Middle frontal gyrus (tissue), 1 donor: ENCODE results near the gene NBAS.
A peak's percentile ranks its signal among the peaks of the same experiment; 100 is the strongest.
"Not testable (repeated sequence)": the region's sequence is repeated elsewhere in the genome, so short reads cannot be mapped to it uniquely, and the experiment has no call there.

Experiments used
- DNase-seq: peaks from one replicate; pipeline ENCODE4 v3.0.0-alpha.2; 2015; ENCODE audit warnings: low spot score; ENCODE audit errors: extremely low spot score

The NBAS gene

DNA sequence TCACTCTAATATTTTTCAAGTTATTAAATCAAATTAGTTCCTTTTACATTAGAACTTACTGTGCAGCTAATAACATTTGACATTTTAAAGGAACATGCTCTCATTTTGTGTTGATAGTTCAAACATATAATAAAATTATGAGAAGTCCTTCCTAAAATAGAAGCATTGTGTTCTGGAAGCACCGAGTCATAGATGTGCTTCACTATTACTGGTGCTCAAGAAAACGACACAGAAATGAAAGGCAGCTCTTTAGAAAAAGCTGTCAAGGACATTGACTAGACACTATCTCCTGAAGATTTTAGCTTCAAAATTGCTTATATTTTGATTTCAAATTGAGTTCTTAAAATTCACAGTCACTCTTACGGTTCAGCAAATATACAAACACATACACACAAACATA is 338.3 kb downstream of the NBAS start:
- DNase-seq = no peak

DNA sequence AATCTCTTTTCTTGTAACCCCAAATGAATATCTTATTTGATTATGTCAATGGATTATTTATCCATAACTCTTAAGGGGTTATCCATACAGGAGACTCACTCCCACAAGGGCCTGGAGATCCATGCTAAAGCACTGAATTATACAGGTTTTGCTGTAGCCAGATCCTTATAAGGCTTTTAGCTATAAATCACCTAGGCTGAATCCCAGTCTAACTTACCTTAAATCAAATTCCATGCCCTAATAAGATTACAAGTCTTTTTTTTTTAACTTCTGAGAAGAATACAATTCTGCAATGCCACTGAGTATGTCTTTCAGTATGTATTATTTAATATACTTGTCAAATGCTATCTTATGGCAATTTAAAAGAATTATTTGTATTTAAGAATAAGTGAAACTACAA is 340.5 kb downstream of the NBAS start:
- no peak for DNase-seq

DNA sequence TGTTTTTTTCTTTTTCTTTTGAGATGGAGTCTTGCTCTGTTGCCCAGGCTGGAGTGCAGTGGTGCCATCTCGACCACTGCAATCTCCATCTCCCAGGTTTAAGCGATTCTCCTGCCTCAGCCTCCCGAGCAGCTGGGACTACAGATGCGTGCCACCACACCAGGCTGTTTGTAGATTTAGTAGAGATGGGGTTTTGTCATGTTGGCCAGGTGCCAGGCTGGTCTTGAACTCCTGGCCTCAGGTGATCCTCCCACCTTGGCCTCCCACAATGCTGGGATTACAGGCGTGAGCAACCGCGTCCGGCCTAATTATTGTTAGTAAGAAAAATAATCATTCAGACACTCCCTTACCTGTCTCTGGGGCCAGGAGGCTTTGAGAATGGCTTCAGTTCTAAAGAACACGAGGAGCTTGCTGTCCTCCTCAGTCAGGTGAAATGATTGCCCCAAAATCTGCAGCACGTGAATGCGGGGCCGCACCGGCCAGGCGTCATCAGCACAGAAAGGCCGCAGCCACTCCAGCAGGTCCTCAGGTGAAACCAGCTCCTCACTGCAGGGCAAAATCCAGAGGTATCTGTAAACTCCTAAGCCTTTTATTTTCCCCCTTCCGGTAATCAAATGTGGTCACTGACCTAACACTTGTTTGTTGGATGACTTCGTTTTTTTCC is 342.6 kb downstream of the NBAS start:
- DNase-seq = no peak

DNA sequence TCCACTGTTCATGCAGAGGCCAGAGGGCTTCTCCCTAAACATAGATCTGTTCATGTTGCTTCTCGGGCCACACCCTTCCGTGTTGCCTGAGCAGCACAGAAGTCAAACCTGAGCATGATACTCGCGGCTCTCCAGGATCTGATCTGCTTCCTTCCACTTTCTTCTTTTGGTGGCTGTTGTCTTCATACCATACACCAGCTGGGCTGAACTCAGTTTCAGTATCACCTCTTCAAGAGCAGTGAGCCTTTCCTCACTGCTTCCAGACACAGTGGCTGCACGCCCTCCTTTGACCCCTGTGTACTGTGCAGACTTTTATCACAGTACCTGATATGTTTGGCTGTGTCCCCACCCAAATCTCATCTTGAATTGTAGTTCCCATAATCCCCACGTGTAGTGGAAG is 348.9 kb downstream of the NBAS start:
- no peak for DNase-seq

DNA sequence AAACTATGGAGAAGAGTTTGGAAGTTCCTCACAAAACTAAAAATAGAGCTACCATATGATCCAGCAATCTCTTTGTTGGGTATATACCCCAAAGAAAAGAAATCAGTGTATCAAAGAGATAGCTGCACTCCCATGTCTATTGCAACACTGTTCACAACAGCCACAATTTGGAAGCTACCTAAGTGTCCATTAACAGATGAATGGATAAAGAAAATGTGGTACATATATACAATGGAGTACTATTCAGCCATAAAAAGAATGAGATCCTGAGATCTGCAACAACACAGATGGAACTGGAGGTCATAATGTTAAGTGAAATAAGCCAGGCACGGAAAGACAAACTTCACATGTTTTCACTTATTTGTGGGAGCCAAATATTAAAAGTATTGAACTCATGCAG is 350.6 kb downstream of the NBAS start:
- not testable (repeated sequence) for DNase-seq

DNA sequence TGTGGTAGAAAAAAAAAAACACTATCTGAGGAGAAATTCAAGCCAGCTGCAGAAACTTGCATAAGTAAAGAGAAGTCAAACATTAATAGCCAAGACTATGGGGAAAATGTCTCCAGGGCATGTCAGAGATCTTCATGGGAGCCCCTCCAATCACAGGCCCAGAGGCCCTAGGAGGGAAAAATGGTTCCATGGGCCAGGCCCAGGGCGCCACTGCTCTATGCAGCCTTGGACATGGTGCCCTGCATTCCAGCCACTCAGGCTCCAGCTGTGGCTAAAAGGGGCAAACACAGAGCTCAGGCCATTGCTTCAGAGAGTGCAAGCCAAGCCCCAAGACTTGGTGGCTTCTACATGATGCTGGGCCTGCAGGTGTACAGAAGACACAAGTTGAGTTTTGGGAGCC is 354.7 kb downstream of the NBAS start:
- no peak for DNase-seq

DNA sequence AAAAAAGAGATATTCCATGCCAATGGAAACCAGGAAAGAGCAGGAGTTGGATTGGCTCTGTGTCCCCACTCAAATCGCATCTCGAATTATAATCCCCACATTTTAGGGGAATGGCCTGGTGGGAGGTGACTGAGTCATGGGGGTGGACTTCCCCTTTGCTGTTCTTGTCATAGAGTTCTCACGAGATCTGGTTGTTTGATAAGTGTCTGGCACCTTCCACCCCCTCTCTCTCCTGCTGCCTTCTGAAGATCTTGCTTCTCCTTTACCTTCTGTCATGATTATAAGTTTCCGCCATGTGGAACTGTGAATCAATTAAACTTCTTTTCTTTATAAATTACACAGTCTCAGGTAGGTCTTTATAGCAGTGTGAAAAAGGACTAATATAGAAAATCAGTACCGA is 355.6 kb downstream of the NBAS start:
- no peak for DNase-seq

DNA sequence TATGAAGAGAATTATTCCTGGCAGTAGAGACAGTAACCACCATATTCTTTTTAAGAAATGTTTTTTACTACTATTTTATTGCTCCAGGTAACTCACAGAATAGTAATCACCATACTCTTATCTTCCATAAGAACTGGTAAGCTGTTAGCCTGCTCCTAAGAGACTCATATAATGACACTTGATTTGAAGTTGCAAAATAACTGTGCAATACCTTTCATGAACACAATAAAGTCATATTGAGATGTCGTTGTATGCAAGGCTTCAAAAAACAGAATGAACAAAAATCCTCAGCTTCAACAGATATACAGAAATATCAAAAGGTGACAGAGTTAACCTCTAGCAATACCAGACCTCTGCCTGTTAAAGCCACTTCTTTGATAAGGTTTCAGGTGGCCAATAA is 360.1 kb downstream of the NBAS start:
- DNase-seq = no peak

DNA sequence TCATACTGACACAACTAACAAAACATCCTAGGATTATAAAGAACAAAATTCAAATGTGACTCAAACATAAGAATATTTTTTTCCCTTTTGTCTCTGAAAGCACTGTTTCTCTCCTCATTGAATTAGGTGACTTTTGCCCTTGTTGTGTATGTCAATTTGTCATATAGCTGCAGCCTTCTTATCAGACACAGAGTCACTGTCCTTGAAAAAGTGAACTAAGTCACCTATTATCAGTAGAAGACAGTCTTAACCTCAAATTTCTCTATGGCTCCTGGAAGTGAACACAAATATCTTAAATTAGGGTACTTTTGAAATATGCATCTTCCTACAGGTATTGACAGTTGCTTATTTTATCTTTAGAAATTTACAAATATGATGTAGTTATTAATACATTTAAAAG is 360.6 kb downstream of the NBAS start:
- DNase-seq = no peak

DNA sequence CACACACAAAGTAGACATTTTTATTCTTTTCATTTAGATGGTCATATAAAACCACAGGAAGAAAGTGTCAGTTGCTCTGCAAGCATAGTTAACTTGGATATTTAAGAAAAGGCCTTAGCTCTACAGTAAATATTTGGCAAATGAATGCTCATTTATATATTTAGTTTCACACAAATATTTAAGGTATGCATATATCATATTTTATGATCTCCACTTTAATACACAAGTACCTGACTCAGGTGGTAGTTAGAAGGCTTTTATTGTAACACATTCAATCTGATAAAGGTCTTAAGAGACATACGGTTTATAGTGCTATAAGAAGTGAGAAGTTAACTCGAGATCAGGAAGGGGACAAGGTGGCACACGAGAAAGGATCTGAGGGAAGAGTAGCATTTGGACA is 363.1 kb downstream of the NBAS start:
- no peak for DNase-seq

DNA sequence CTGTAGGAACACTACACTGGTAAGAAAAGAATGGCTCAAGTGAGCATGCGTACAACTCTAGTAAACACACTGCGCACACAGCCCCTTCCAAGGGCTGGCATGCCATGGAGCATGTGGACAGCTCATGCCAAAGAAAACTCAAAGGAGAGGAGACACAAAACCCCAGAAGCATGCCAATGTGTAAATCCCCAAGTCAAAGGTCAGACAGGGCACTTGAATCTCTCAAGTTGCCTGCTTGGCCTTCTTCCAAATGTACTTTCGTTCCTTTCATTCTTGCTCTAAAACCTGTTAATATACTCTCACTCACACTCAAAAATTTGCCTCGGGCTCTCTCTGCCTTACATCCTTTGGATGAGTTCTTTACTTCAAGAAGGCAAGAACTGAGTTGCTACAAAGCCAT is 365.3 kb downstream of the NBAS start:
- DNase-seq = no peak

DNA sequence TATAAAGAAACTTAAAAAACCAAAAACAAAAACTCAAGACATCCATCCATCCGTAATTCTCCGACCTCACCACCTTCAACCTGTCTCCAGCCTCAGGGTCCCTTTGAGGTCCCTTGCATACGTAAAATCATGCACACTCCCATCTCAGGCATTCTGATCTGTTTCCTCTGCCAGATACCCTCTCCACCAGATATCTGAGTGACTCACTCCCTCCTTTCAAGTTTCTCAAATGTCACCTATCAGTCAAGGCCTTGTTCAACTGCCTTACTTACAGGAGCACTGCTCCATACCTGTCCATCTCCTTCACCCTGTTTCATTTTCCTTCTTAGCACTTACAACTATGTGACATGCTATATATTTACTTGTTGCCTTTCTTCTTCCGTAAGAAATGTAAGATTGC is 369.3 kb downstream of the NBAS start:
- DNase-seq = no peak

DNA sequence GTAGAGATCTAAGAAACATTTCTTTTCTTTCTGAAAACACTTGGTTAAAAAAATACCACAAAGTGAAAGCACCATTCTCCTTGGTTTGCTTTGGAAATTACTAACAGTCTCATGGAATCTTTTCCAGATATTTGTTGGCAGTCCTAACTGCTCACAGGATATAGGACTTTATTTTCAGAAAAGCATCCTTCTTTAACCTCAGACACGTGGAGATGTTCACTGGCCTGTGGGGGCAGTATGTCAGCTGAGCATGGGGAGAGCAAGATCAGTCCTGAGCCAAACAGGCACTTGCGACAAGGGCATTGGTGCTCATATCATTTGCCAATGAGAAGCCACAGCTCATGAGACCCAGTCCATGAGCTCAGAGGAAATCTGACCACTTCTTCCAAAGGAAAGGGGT is 371.9 kb downstream of the NBAS start:
- DNase-seq = no peak

DNA sequence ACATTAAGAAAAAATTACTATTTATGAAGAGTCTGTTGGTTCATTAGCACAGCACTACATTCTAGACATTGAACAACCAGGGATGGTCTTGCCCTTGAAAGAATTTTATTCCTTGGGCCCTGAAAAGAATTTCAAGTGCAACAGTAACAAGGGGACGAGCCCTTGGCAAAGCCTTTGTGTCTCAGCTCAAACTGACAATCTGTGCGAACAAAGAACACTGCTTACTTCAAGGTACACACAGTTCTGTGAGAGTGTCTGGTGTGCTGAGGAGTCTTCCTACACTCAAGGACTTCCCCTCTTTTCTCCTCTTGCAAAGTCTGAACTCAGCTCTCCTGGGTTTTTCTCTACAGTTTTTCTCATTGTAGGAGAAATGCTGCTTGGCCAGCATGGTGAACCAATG is 373.4 kb downstream of the NBAS start:
- no peak for DNase-seq

DNA sequence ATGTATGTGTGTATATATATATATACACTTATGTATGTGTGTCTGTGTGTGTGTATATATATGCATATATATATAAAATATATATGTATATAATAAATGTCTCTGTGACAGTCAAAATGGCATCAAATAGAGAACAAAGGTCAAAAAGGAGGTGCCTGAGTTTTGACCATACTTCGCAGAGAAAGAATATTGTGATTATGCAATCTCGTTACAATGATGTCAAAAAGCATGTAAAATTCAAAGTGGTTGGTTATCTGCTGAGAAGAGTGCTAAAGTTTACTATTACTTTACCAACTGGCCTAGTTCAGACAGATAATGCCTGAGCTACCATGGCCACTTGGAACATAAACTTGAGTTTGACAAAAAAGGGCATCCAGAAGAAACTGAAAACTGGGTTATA is 375.0 kb downstream of the NBAS start:
- no peak for DNase-seq

DNA sequence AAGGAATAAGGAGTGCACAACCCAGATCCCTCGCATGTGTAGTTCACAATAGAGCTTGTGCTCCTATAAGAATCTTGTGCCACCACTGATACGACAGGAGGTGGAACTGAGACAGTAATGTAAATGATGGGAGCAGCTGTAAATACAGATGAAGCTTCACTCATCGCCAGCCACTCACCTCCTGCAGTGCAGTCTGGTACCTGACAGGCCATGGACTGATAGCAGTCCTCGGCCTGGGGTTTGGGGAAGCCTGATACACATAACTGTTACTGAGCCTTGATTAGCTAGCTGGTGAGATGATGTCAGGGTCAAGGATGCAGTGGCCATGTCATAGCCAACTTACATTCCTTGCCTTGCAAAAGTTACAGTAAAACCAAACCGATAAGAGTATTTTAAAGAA is 376.6 kb downstream of the NBAS start:
- DNase-seq = no peak

DNA sequence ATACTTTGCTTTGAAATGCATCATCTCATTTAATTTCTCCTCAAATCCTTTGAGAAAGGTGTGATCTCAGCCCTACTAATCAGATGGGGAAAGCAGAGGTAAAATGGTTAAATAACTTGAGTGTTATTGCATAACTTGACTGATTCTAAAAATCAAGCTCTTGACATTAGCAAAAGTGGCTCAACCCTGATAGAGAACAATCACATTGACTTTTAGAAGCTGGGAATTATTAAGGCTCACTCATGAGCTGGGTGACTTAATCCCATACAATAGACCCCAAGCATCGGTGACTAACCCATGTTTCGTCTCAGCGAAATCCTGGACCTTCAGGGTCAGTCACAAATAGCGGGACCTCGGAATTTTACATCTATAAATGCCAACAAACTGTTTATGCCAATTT is 378.9 kb downstream of the NBAS start:
- no peak for DNase-seq

DNA sequence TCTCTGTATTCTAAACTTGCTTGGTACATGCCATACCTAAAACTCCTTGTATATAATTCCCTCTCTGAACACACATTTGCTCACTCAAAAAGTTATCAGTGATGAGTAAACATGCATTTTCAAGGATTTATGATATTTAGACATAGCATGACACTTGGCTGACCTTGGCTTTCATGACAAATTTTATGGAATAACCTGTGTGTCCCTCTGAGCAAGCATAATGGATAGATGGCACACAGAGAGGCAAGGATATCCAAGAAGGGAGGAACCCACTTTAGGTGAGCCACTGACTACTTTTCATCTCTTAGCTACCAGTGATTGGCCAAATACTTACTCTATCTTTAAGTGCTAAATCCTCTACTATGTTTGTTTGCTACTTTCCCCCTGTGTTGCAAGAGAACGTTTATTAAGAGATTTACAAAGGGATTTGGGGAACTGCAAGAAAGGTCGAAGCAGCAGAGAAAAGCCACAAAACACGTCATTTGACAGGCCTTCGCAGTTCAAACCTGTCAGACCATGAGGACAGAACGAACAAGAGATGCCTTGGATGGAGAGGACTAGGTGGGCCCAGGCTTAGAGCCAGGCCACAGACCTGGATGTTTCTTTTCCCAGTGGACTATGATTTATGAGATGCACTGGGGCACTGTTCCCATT is 379.9 kb downstream of the NBAS start:
- DNase-seq = no peak

DNA sequence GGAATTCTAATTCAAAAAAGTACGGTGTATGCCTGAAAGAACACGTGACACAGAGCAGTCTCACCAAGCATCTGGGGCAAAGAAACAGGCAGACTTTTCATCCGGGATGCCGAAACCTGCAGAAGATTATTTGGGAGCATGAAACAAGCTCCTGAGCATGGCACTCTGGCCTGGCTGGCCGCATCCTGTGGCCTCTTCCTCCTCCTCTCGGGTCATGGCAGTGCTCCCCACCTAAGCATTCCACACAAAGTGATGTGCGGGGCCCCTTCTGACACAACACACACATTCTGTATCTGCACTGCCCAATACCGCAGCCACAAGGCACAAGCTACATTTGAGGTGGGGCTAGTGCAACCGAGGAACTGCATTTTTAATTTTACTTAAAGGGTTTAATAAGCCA is 380.8 kb downstream of the NBAS start:
- no peak for DNase-seq

DNA sequence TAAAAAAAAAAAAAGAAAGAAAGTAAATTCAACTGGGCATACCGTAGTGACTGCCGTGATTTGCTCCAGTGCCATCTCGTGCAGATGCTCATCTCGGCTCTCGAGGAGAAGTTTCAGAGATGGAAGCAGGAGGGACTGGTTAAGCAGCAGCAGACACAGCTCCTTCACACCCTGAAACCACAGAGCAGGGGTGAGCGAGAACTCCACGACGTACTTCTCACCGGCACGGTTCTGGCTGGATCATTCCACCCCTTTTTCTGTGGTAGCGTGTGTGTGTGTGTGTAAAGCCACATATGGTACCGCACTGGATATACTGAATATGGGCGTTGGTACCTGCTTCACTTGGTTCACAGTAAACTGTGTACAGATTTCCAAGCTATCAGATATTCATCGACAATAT is 382.2 kb downstream of the NBAS start:
- DNase-seq = no peak

DNA sequence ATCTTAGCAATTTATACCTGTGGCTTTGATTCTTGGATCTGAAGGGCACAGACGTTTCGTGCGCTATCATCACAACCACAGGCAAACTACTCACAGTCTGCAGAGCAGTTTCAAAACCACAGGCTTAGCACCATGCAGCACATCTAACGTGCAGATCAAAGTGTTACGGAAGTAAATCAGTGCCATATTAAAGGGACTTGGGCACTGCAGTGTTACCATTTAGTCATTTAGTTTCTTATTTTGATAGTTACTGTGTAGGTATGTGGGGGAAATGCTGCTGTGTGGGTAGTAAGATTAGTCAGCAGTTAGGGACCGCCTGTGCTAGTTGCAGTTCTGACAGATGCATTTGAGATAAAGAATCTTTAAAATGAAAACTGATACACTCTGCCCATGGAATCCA is 384.0 kb downstream of the NBAS start:
- DNase-seq = peak; percentile 13

DNA sequence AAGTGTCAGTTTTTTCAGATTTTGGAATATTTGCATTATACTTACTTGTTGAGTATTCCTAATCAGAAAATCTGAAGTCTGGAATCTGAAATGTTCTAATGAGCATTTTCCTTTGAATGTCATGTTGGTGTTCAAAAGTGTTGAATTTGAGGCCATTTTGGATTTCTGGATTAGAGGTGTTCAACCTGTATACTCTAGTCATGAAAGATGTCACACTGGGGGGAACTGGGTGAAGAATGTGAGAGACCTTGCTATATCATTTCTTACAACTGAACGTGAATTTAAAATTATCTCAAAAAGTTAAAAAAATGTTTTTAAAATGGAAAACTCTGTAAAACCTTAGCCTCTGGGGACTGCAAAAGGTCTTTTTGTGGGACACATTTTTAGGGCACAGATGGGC is 384.5 kb downstream of the NBAS start:
- DNase-seq = no peak

DNA sequence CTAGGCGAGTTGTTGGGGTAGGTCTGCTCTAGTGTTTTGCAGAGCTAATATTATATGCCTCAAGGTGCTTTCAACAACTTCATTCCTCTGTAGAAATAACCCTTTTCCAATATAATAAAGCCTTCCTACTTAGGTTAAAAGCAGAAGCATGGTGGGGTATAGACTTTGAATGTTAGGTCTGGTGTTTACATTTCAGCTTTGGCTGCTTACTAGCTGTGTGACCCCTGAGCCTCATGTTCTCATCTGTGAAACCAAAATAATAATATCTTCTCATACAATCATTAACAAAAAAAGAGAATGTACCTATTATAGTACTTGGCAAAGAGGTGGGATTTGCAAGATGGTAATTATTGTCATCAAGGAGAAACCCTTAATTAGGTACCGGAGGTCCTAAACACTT is 386.6 kb downstream of the NBAS start:
- DNase-seq = no peak

DNA sequence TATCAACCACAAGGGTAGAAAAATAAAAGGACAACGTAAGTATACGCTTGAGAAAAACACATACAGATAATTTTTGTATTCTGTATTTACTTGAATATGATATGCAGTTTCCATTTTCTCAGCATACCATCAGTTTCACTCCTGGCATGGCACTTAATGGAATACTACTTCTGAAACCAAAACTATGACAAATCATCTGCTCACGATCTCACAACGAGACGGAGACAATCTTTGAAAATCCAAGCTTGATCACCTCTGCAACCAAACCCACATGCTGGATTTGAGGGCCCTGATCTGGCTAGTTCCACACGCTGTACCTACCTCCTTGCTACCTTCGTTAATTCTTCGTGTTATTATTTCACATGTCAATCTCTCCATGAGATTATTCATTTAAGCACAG is 387.6 kb downstream of the NBAS start:
- no peak for DNase-seq
